Parathyroid adenoma (tissue), 2 donors: ENCODE results near the gene EGFL8.

ENCODE experiments used
- H2AFZ ChIP-seq: fragments of 300-600 bp; sonication (generic); one replicate; pipeline ENCODE4 v1.7.0; 2017; ENCODE audit warnings: antibody characterized with exemption, mild to moderate bottlenecking
- H3K27ac ChIP-seq: fragments of 300-600 bp; sonication (generic); one replicate; pipeline ENCODE4 v1.7.0; 2017
- H3K27me3 ChIP-seq: fragments of 300-600 bp; sonication (generic); one replicate; pipeline ENCODE4 v1.7.0; 2017; ENCODE audit warnings: low read length; ENCODE audit not compliant: control insufficient read depth, insufficient read depth
- H3K36me3 ChIP-seq: fragments of 300-600 bp; sonication (generic); one replicate; pipeline ENCODE4 v1.7.0; 2017; ENCODE audit warnings: low read length; ENCODE audit not compliant: control insufficient read depth, insufficient read depth
- H3K4me1 ChIP-seq: fragments of 300-600 bp; sonication (generic); one replicate; pipeline ENCODE4 v1.7.0; 2017; ENCODE audit warnings: control low read depth
- H3K4me2 ChIP-seq: fragments of 300-600 bp; sonication (generic); one replicate; pipeline ENCODE4 v1.7.0; 2017; ENCODE audit warnings: low read length
- H3K4me3 ChIP-seq: fragments of 300-600 bp; sonication (generic); one replicate; pipeline ENCODE4 v1.7.0; 2017; ENCODE audit warnings: low read depth, low read length
- H3K79me2 ChIP-seq: fragments of 300-600 bp; sonication (generic); one replicate; pipeline ENCODE4 v1.7.0; 2017; ENCODE audit warnings: control low read depth
- H3K9ac ChIP-seq: fragments of 300-600 bp; sonication (generic); one replicate; pipeline ENCODE4 v1.7.0; 2017; ENCODE audit warnings: mild to moderate bottlenecking
- H3K9me3 ChIP-seq: fragments of 300-600 bp; sonication (generic); one replicate; pipeline ENCODE4 v1.7.0; 2017; ENCODE audit warnings: low read length; ENCODE audit not compliant: control insufficient read depth
- CTCF ChIP-seq: fragments of 300-600 bp; sonication (generic); IDR thresholded peaks from one replicate; pipeline ENCODE4 v1.7.0; 2017; ENCODE audit warnings: antibody characterized with exemption, mild to moderate bottlenecking
- donor health status: primary hyperparathyroidism.

Gene EGFL8

GRCh38 chr6:32173051-32173727 is 8.8 kb downstream of the EGFL8 start:
- H3K4me3 ChIP-seq, result no peak overlapping the region
- TF ChIP-seq CTCF, result no peak
- H3K79me2 ChIP-seq, result peaks cover 5% of the 10 kb centered on the region
- H3K9ac ChIP-seq, result no peak overlapping the region
- H2AFZ ChIP-seq, result no peak overlapping the region
- no peak overlapping the region for H3K4me2 ChIP-seq
- no peaks in the 10 kb centered on the region for H3K27me3 ChIP-seq
- peaks cover 9% of the 10 kb centered on the region for H3K4me1 ChIP-seq
- H3K27ac ChIP-seq, result no peak overlapping the region
- H3K36me3 ChIP-seq, result no peaks in the 10 kb centered on the region
- no peaks in the 10 kb centered on the region for H3K9me3 ChIP-seq

GRCh38 chr6:32174416-32174815 is 10.0 kb downstream of the EGFL8 start:
- no peak overlapping the region for H3K27ac ChIP-seq
- H3K4me3 ChIP-seq, result no peak overlapping the region
- H2AFZ ChIP-seq, result no peak overlapping the region
- no peaks in the 10 kb centered on the region for H3K36me3 ChIP-seq
- no peak for TF ChIP-seq CTCF
- no peak overlapping the region for H3K9ac ChIP-seq
- H3K9me3 ChIP-seq, result no peaks in the 10 kb centered on the region
- peaks cover 9% of the 10 kb centered on the region for H3K79me2 ChIP-seq
- no peak overlapping the region for H3K4me2 ChIP-seq
- H3K4me1 ChIP-seq, result peaks cover 9% of the 10 kb centered on the region
- H3K27me3 ChIP-seq, result no peaks in the 10 kb centered on the region

- Histone ChIP-seq H3K9me3 (no peaks in the 10 kb centered on the region), H3K27ac (peak overlapping the region; percentile 98), H3K27me3 (no peaks in the 10 kb centered on the region), H3K4me1 (peaks cover 9% of the 10 kb centered on the region), H3K79me2 (peaks cover 9% of the 10 kb centered on the region), H3K4me2 (peak overlapping the region; percentile 91), H2AFZ (peak overlapping the region; percentile 89), H3K4me3 (peak overlapping the region; percentile 81), H3K9ac (peak overlapping the region; percentile 89), H3K36me3 (no peaks in the 10 kb centered on the region)
- TF ChIP-seq CTCF, result no peak
Measured at GRCh38 chr6:32175322-32175710, 10.9 kb downstream of the EGFL8 start.

GRCh38 chr6:32175711-32176475 is 11.5 kb downstream of the EGFL8 start, which contains the start of gene AGPAT1:
TSS of gene AGPAT1 (minus strand) at chr6:32176084. CDS start at chr6:32171496, 4,588 bp downstream.
- H2AFZ ChIP-seq, result peak within 1 kb of the TSS; percentile 89
- H3K79me2 ChIP-seq, result peaks cover 9% of the 10 kb centered on the region
- H3K4me2 ChIP-seq, result peak within 1 kb of the TSS; percentile 91
- H3K4me1 ChIP-seq, result peaks cover 9% of the 10 kb centered on the region
- H3K9ac ChIP-seq, result peak within 1 kb of the TSS; percentile 89
- H3K36me3 ChIP-seq, result no peaks in the 10 kb centered on the region
- H3K4me3 ChIP-seq, result peak within 1 kb of the TSS; percentile 89
- TF ChIP-seq CTCF, result no peak
- no peaks in the 10 kb centered on the region for H3K27me3 ChIP-seq
- no peaks in the 10 kb centered on the region for H3K9me3 ChIP-seq
- H3K27ac ChIP-seq, result peak within 1 kb of the TSS; percentile 98
